DOHH2 (cell line): ENCODE measurements around the gene FA2H.

ENCODE experiments used
- H3F3A ChIP-seq: fragments of 200-600 bp; sonication (generic), shearing (Covaris generic); 2 replicates; pipeline ENCODE4 v1.6.0; 2016; ENCODE audit warnings: antibody characterized with exemption, mild to moderate bottlenecking; ENCODE audit not compliant: control insufficient read depth, insufficient read depth
- H3K27ac ChIP-seq: fragments of 200-600 bp; sonication (generic); 2 replicates; pipeline ENCODE4 v1.5.1; 2014; ENCODE audit warnings: low read depth, mild to moderate bottlenecking, low read length, moderate library complexity
- H3K27me3 ChIP-seq: fragments of 200-600 bp; sonication (generic); 2 replicates; pipeline ENCODE4 v1.6.1; 2014; ENCODE audit warnings: mild to moderate bottlenecking, low read length, mixed read lengths; ENCODE audit not compliant: control insufficient read depth
- H3K36me3 ChIP-seq: fragments of 200-600 bp; sonication (generic); 2 replicates; pipeline ENCODE4 v1.6.1; 2014; ENCODE audit warnings: mild to moderate bottlenecking, low read length, moderate library complexity, mixed read lengths; ENCODE audit not compliant: control insufficient read depth
- H3K4me1 ChIP-seq: fragments of 200-600 bp; sonication (generic); 2 replicates; pipeline ENCODE4 v1.6.1; 2014; ENCODE audit warnings: mild to moderate bottlenecking, low read length, mixed read lengths; ENCODE audit not compliant: control insufficient read depth
- H3K4me2 ChIP-seq: fragments of 200-600 bp; sonication (generic); 2 replicates; pipeline ENCODE4 v1.6.0; 2014; ENCODE audit warnings: mild to moderate bottlenecking, low read length, moderate library complexity
- H3K4me3 ChIP-seq: fragments of 200-600 bp; sonication (generic); 2 replicates; pipeline ENCODE4 v1.5.1; 2014; ENCODE audit warnings: mild to moderate bottlenecking, low read length, mixed read lengths
- H3K79me2 ChIP-seq: fragments of 200-600 bp; sonication (generic); 2 replicates; pipeline ENCODE4 v1.6.1; 2014; ENCODE audit warnings: mild to moderate bottlenecking, low read length, mixed read lengths; ENCODE audit not compliant: control insufficient read depth
- H3K9me2 ChIP-seq: fragments of 200-600 bp; sonication (generic); replicated peaks from 2 replicates; pipeline ENCODE4 v1.6.1; 2014; ENCODE audit warnings: mild to moderate bottlenecking, low read length, mixed read lengths; ENCODE audit not compliant: control insufficient read depth
- H3K9me3 ChIP-seq: fragments of 200-600 bp; sonication (generic); 2 replicates; pipeline ENCODE4 v1.6.1; 2014; ENCODE audit warnings: antibody characterized with exemption, low read length, mixed read lengths; ENCODE audit not compliant: control insufficient read depth, insufficient read depth
- H4K20me1 ChIP-seq: fragments of 200-600 bp; sonication (generic); 2 replicates; pipeline ENCODE4 v1.6.0; 2014; ENCODE audit warnings: low read depth, mild to moderate bottlenecking, antibody characterized with exemption, low read length, moderate library complexity; ENCODE audit not compliant: control insufficient read depth, insufficient read depth
- CTCF ChIP-seq: fragments of 200-600 bp; sonication (generic); IDR thresholded peaks from one replicate; pipeline ENCODE4 v1.5.1; 2014; ENCODE audit warnings: antibody characterized with exemption, mild to moderate bottlenecking, low read depth, low read length; ENCODE audit not compliant: poor library complexity, severe bottlenecking
- EZH2phosphoT487 ChIP-seq: fragments of 200-600 bp; sonication (generic); IDR thresholded peaks from 2 replicates; pipeline ENCODE4 v1.6.1; 2017; ENCODE audit warnings: borderline replicate concordance, mild to moderate bottlenecking, antibody characterized with exemption, low read length, moderate library complexity, mixed read lengths

The FA2H gene

GRCh38 chr16:74747716-74748615, 26.7 kb downstream of the FA2H start:
- Histone ChIP-seq H3K27ac (no peak overlapping the region), H3K9me3 (no peaks in the 10 kb centered on the region), H3K79me2 (no peaks in the 10 kb centered on the region)

GRCh38 chr16:74745926-74746325, 28.7 kb downstream of the FA2H start:
- H3K4me1 ChIP-seq: no peaks in the 10 kb centered on the region
- H3K79me2 ChIP-seq: no peaks in the 10 kb centered on the region
- H3K4me2 ChIP-seq: no peak overlapping the region
- H3F3A ChIP-seq: no peaks in the 10 kb centered on the region
- H4K20me1 ChIP-seq: no peaks in the 10 kb centered on the region
- H3K27me3 ChIP-seq: no peaks in the 10 kb centered on the region
- no peaks in the 10 kb centered on the region for H3K9me2 ChIP-seq
- no peak for TF ChIP-seq CTCF
- TF ChIP-seq EZH2phosphoT487: no peak
- no peaks in the 10 kb centered on the region for H3K9me3 ChIP-seq
- H3K36me3 ChIP-seq: no peaks in the 10 kb centered on the region
- H3K27ac ChIP-seq: no peak overlapping the region
- H3K4me3 ChIP-seq: no peak overlapping the region

More at GRCh38 chr16:74747716-74748615, 26.7 kb downstream of the FA2H start:
- no peaks in the 10 kb centered on the region for H3K27me3 ChIP-seq
- H3K4me1 ChIP-seq: no peaks in the 10 kb centered on the region
- H3K36me3 ChIP-seq: no peaks in the 10 kb centered on the region
- no peak for TF ChIP-seq CTCF
- no peak for TF ChIP-seq EZH2phosphoT487
- H4K20me1 ChIP-seq: no peaks in the 10 kb centered on the region
- no peaks in the 10 kb centered on the region for H3K9me2 ChIP-seq
- H3F3A ChIP-seq: no peaks in the 10 kb centered on the region
- H3K4me3 ChIP-seq: no peak overlapping the region
- no peak overlapping the region for H3K4me2 ChIP-seq

- Histone ChIP-seq H3K79me2 (no peaks in the 10 kb centered on the region), H3F3A (no peaks in the 10 kb centered on the region), H3K27ac (no peak overlapping the region), H3K4me3 (no peak overlapping the region), H3K36me3 (no peaks in the 10 kb centered on the region), H3K9me2 (no peaks in the 10 kb centered on the region), H4K20me1 (no peaks in the 10 kb centered on the region), H3K9me3 (no peaks in the 10 kb centered on the region), H3K4me1 (no peaks in the 10 kb centered on the region), H3K27me3 (no peaks in the 10 kb centered on the region), H3K4me2 (no peak overlapping the region)
- TF ChIP-seq EZH2phosphoT487 (no peak), CTCF (no peak)
Observed at GRCh38 chr16:74745109-74745615, 29.5 kb downstream of the FA2H start.
